PFSK-1 (cell line): ENCODE data around the gene RBM14.

ENCODE experiments used
- POLR2AphosphoS5 ChIP-seq: IDR thresholded peaks from 2 replicates; pipeline ENCODE4 v1.6.1; 2012; ENCODE audit warnings: low read depth, mild to moderate bottlenecking, control low read depth, low read length, moderate library complexity
- TAF1 ChIP-seq: IDR thresholded peaks from 2 replicates; pipeline ENCODE4 v1.6.1; 2012; ENCODE audit warnings: low read length, control low read depth, borderline replicate concordance; ENCODE audit not compliant: insufficient read depth

- TF ChIP-seq POLR2AphosphoS5 = no peak
- no peak for TF ChIP-seq TAF1
These were observed 26.3 kb upstream of the RBM14 start for GRCh38 chr11:66589996-66590675.
